ENCODE data around the gene DSCAM. TPM values are rescaled to one million over a fixed set of nuclear protein-coding genes. Genes with fewer than 3 reads are reported as not detected.

DSCAM gene
- total and polyA plus RNA-seq, 4 experiments from 2014 or later: not detected

- intact Hi-C loops (cut with micrococcal nuclease): no loop called here
- Histone ChIP-seq H3K9me3 (ENCODE audit: control insufficient read depth in 1 of 2, low read length in 2 of 2) (no peaks in the 10 kb centered on the region), H3K27me3 (ENCODE audit: insufficient read depth, low read length) (no peaks in the 10 kb centered on the region), H3K27ac (ENCODE audit: low read depth, low read length) (no peak overlapping the region), H3K36me3 (ENCODE audit: insufficient read depth, low read length) (no peaks in the 10 kb centered on the region), H3K4me1 (ENCODE audit: insufficient read depth, low read length) (no peaks in the 10 kb centered on the region), H3K4me3 (ENCODE audit: low read length in 2 of 2) (no peak overlapping the region)
- no peak overlapping the region for H3K27ac Mint-ChIP-seq
- DNase-seq: no peak
- H3K4me1 Mint-ChIP-seq: no peaks in the 10 kb centered on the region
- no peaks in the 10 kb centered on the region for H3K27me3 Mint-ChIP-seq
- no peaks in the 10 kb centered on the region for H3K36me3 Mint-ChIP-seq
- peaks cover 0 to 9% (median 4%) of the 10 kb centered on the region in 8 donors for H3K9me3 Mint-ChIP-seq
- CTCF ChIA-PET (ENCODE audit: partially characterized antibody): no interaction called here
- POLR2A ChIA-PET (ENCODE audit: partially characterized antibody): no interaction called here
- H3K4me3 Mint-ChIP-seq: no peak overlapping the region
These were observed 251.2 kb downstream of the DSCAM start for GRCh38 chr21:40595806-40596205.

- no peaks in the 10 kb centered on the region for H3K36me3 ChIP-seq (ENCODE audit: insufficient read depth, low read length)
- no peaks in the 10 kb centered on the region for H3K9me3 ChIP-seq (ENCODE audit: control insufficient read depth in 1 of 2, low read length in 2 of 2)
- H3K27me3 Mint-ChIP-seq: no peaks in the 10 kb centered on the region
- peaks cover 0 to 13% (median 6%) of the 10 kb centered on the region in 8 donors for H3K9me3 Mint-ChIP-seq
- H3K27ac ChIP-seq (ENCODE audit: low read depth, low read length): no peak overlapping the region
- no peak overlapping the region for H3K27ac Mint-ChIP-seq
- no peaks in the 10 kb centered on the region for H3K36me3 Mint-ChIP-seq
- POLR2A ChIA-PET (ENCODE audit: partially characterized antibody): no interaction called here
- no peaks in the 10 kb centered on the region for H3K4me1 ChIP-seq (ENCODE audit: insufficient read depth, low read length)
- no peak overlapping the region for H3K4me3 ChIP-seq (ENCODE audit: low read length in 2 of 2)
- CTCF ChIA-PET (ENCODE audit: partially characterized antibody): no interaction called here
- intact Hi-C loops (cut with micrococcal nuclease): no loop called here
- H3K4me1 Mint-ChIP-seq: no peaks in the 10 kb centered on the region
- no peaks in the 10 kb centered on the region for H3K27me3 ChIP-seq (ENCODE audit: insufficient read depth, low read length)
- no peak for DNase-seq
- H3K4me3 Mint-ChIP-seq: no peak overlapping the region
These were observed 259.1 kb downstream of the DSCAM start for GRCh38 chr21:40587736-40588346.

GRCh38 chr21:40586575-40586974 lies 260.4 kb downstream of the DSCAM start:
- H3K4me1 Mint-ChIP-seq: no peaks in the 10 kb centered on the region
- H3K4me3 Mint-ChIP-seq: no peak overlapping the region
- Histone ChIP-seq H3K27ac (ENCODE audit: low read depth, low read length) (no peak overlapping the region), H3K36me3 (ENCODE audit: insufficient read depth, low read length) (no peaks in the 10 kb centered on the region), H3K9me3 (ENCODE audit: control insufficient read depth in 1 of 2, low read length in 2 of 2) (no peaks in the 10 kb centered on the region), H3K27me3 (ENCODE audit: insufficient read depth, low read length) (no peaks in the 10 kb centered on the region), H3K4me3 (ENCODE audit: low read length in 2 of 2) (no peak overlapping the region), H3K4me1 (ENCODE audit: insufficient read depth, low read length) (no peaks in the 10 kb centered on the region)
- ChIA-PET CTCF (ENCODE audit: partially characterized antibody) (no interaction called here), POLR2A (ENCODE audit: partially characterized antibody) (no interaction called here)
- DNase-seq: no peak
- H3K27me3 Mint-ChIP-seq: no peaks in the 10 kb centered on the region
- no peak overlapping the region for H3K27ac Mint-ChIP-seq
- peaks cover 0 to 10% (median 5%) of the 10 kb centered on the region in 8 donors for H3K9me3 Mint-ChIP-seq
- intact Hi-C loops (cut with micrococcal nuclease): no loop called here
- H3K36me3 Mint-ChIP-seq: no peaks in the 10 kb centered on the region

GRCh38 chr21:40577285-40578043 lies 269.5 kb downstream of the DSCAM start:
- Histone ChIP-seq H3K4me1 (ENCODE audit: insufficient read depth, low read length) (no peaks in the 10 kb centered on the region), H3K27me3 (ENCODE audit: insufficient read depth, low read length) (no peaks in the 10 kb centered on the region), H3K36me3 (ENCODE audit: insufficient read depth, low read length) (no peaks in the 10 kb centered on the region), H3K4me3 (ENCODE audit: low read length in 2 of 2) (no peak overlapping the region), H3K9me3 (ENCODE audit: control insufficient read depth in 1 of 2, low read length in 2 of 2) (no peaks in the 10 kb centered on the region), H3K27ac (ENCODE audit: low read depth, low read length) (no peak overlapping the region)
- H3K27me3 Mint-ChIP-seq: peaks cover 0 to 2% of the 10 kb centered on the region in 2 donors
- H3K9me3 Mint-ChIP-seq: peaks cover 0 to 8% (median 3%) of the 10 kb centered on the region in 8 donors
- CTCF ChIA-PET (ENCODE audit: partially characterized antibody): no interaction called here
- intact Hi-C loops (cut with micrococcal nuclease): no loop called here
- H3K4me3 Mint-ChIP-seq: no peak overlapping the region
- no peak overlapping the region for H3K27ac Mint-ChIP-seq
- POLR2A ChIA-PET (ENCODE audit: partially characterized antibody): no interaction called here
- H3K36me3 Mint-ChIP-seq: no peaks in the 10 kb centered on the region
- no peaks in the 10 kb centered on the region for H3K4me1 Mint-ChIP-seq
- DNase-seq: no peak

GRCh38 chr21:40575976-40576375 lies 271.0 kb downstream of the DSCAM start:
- H3K36me3 ChIP-seq (ENCODE audit: insufficient read depth, low read length): no peaks in the 10 kb centered on the region
- H3K4me1 ChIP-seq (ENCODE audit: insufficient read depth, low read length): no peaks in the 10 kb centered on the region
- Mint-ChIP-seq H3K9me3 (peaks cover 0 to 8% (median 3%) of the 10 kb centered on the region in 8 donors), H3K36me3 (no peaks in the 10 kb centered on the region), H3K4me1 (no peaks in the 10 kb centered on the region), H3K27ac (no peak overlapping the region), H3K4me3 (no peak overlapping the region), H3K27me3 (peaks cover 0 to 2% of the 10 kb centered on the region in 2 donors)
- no peaks in the 10 kb centered on the region for H3K9me3 ChIP-seq (ENCODE audit: control insufficient read depth in 1 of 2, low read length in 2 of 2)
- POLR2A ChIA-PET (ENCODE audit: partially characterized antibody): no interaction called here
- DNase-seq: no peak
- H3K27ac ChIP-seq (ENCODE audit: low read depth, low read length): no peak overlapping the region
- H3K4me3 ChIP-seq (ENCODE audit: low read length in 2 of 2): no peak overlapping the region
- CTCF ChIA-PET (ENCODE audit: partially characterized antibody): no interaction called here
- H3K27me3 ChIP-seq (ENCODE audit: insufficient read depth, low read length): no peaks in the 10 kb centered on the region
- intact Hi-C loops (cut with micrococcal nuclease): no loop called here

GRCh38 chr21:40569357-40569756 lies 277.6 kb downstream of the DSCAM start:
- Histone ChIP-seq H3K9me3 (ENCODE audit: control insufficient read depth in 1 of 2, low read length in 2 of 2) (no peaks in the 10 kb centered on the region), H3K4me1 (ENCODE audit: insufficient read depth, low read length) (no peaks in the 10 kb centered on the region), H3K4me3 (ENCODE audit: low read length in 2 of 2) (no peak overlapping the region), H3K27ac (ENCODE audit: low read depth, low read length) (no peak overlapping the region), H3K27me3 (ENCODE audit: insufficient read depth, low read length) (no peaks in the 10 kb centered on the region), H3K36me3 (ENCODE audit: insufficient read depth, low read length) (no peaks in the 10 kb centered on the region)
- Mint-ChIP-seq H3K36me3 (no peaks in the 10 kb centered on the region), H3K27me3 (no peaks in the 10 kb centered on the region), H3K4me3 (no peak overlapping the region), H3K27ac (no peak overlapping the region), H3K4me1 (no peaks in the 10 kb centered on the region), H3K9me3 (peaks cover 0 to 17% (median 7%) of the 10 kb centered on the region in 8 donors)
- intact Hi-C loops (cut with micrococcal nuclease): no loop called here
- DNase-seq: no peak
- ChIA-PET CTCF (ENCODE audit: partially characterized antibody) (no interaction called here), POLR2A (ENCODE audit: partially characterized antibody) (no interaction called here)

GRCh38 chr21:40568807-40569206 lies 278.2 kb downstream of the DSCAM start:
- no peaks in the 10 kb centered on the region for H3K9me3 ChIP-seq (ENCODE audit: control insufficient read depth in 1 of 2, low read length in 2 of 2)
- no peaks in the 10 kb centered on the region for H3K27me3 Mint-ChIP-seq
- intact Hi-C loops (cut with micrococcal nuclease): no loop called here
- no peak overlapping the region for H3K27ac Mint-ChIP-seq
- no peaks in the 10 kb centered on the region for H3K4me1 ChIP-seq (ENCODE audit: insufficient read depth, low read length)
- peaks cover 0 to 17% (median 7%) of the 10 kb centered on the region in 8 donors for H3K9me3 Mint-ChIP-seq
- H3K27ac ChIP-seq (ENCODE audit: low read depth, low read length): no peak overlapping the region
- no peak overlapping the region for H3K4me3 ChIP-seq (ENCODE audit: low read length in 2 of 2)
- no peaks in the 10 kb centered on the region for H3K4me1 Mint-ChIP-seq
- ChIA-PET CTCF (ENCODE audit: partially characterized antibody) (no interaction called here), POLR2A (ENCODE audit: partially characterized antibody) (no interaction called here)
- H3K36me3 ChIP-seq (ENCODE audit: insufficient read depth, low read length): no peaks in the 10 kb centered on the region
- H3K4me3 Mint-ChIP-seq: no peak overlapping the region
- no peaks in the 10 kb centered on the region for H3K27me3 ChIP-seq (ENCODE audit: insufficient read depth, low read length)
- H3K36me3 Mint-ChIP-seq: no peaks in the 10 kb centered on the region
- no peak for DNase-seq
